ENCODE results near the gene ZNF385D.

DNA sequence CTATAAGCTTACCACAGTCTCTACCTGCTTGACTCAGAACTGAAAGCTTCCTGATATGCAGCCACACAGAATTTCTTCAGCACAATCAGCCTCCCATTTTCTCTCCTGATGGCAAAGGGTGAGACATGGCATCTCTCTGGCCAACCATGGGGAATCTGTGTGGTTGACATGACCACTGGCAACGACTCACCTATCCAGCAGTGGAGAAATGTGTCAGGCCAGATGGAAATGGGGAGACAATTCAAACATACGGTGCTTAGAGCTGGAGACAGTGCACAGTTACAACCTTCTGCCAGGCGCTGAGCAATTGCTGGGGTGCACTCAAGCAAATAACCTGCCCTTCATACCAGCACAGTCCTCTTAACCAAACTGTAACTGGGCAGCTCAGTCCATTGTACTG lies 3.6 kb downstream of the ZNF385D start:
- TF ChIP-seq CTCF (IDR thresholded peaks at IDR 0.05 in 4 of 5, conservative IDR thresholded peaks at IDR 0.05 in 1 of 5), result no peak
- no peak for TF ChIP-seq POLR2A (IDR thresholded peaks at IDR 0.05)

Measured in gastrocnemius medialis (tissue), 4 donors.